ENCODE results near the gene RENBP.

The RENBP gene

DNA sequence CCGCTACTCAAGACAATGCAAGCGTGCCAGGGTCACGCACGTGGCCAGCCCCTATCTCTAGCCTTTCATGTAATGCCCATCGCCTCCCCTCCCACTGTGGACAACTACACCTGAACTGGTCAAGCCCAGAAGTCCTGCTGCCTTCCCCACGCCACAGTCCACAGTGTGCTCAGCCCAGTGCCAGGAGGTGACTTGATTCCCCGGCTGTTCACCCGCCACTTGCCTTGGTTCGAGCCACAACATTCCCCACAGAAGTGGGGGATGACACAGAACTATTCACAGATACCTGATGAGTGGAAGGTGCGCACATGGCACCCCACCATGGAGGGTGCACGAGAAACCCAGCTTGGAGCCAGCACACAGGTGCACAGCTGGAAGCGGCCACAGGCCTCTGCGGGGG lies 25.2 kb downstream of the RENBP start:
- no peak for DNase-seq (ENCODE audit: low read depth in 2 of 2)

DNA sequence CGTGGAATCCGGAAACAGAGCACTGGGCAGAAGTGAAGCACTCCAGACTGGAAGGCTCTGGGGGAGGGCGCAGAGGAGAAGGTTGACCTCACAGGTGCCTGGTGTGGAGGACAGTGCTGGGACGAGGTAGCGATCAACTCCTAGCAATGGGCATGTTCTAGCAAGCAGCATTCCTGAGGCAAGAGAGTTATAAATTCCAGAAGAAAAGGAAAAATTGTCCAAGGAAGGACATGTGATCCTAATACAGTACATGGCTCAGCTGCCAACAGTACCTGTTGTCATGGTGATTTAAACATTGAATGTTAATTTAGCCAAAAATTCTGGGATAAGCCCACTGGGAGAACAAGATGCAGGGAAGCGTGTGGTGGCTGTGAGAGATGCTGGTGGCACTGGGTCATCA lies 26.6 kb downstream of the RENBP start:
- no peak for DNase-seq (ENCODE audit: low read depth in 2 of 2)

DNA sequence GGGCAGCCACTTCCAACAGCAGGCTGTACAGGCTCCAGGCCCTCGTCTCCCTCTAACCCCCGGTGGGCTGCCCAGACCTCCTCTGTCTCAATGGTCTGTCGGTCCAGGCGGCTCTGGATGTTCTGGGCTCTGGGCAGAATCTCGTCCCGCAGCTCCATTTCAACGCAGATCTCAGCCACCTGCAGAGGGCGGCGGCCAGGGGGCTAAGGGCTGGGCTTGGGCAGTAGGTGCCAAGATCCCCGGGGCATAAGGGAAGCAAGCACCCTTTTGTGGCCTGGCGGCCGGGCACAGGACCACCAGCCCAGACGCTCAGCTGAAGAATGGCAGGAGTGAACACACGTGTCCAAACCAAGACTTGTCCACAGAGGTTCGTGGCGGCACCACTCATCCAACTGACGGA lies 30.7 kb downstream of the RENBP start:
- no peak for DNase-seq (ENCODE audit: low read depth in 2 of 2)

GRCh38 chrX:153913211-153913610 lies 31.2 kb downstream of the RENBP start:
- no peak for DNase-seq (ENCODE audit: low read depth in 2 of 2)

- DNase-seq (ENCODE audit: low read depth in 2 of 2) = no peak
These were observed 32.6 kb downstream of the RENBP start for GRCh38 chrX:153911798-153912197.

DNA sequence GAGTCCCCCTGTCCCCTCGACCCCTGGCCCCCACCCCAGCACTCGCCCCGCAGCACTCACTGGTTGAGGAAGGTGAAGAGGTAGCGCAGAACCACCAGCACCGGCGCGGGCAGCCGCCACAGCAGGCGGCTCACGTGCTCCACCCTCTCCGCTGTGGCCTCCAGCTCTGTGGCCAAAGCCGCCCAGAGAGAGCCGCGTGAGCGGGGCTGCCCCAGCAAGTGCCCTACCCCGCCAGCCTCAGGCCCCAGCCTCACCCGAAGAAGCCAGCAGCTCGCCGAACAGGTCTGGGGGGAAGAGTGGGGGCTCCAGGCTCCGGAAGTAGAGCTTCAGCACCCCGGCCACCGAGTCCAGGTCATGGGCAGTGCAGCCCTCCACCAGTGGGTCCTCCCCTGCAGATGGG lies 34.0 kb downstream of the RENBP start:
- DNase-seq (ENCODE audit: low read depth in 2 of 2) = no peak

DNA sequence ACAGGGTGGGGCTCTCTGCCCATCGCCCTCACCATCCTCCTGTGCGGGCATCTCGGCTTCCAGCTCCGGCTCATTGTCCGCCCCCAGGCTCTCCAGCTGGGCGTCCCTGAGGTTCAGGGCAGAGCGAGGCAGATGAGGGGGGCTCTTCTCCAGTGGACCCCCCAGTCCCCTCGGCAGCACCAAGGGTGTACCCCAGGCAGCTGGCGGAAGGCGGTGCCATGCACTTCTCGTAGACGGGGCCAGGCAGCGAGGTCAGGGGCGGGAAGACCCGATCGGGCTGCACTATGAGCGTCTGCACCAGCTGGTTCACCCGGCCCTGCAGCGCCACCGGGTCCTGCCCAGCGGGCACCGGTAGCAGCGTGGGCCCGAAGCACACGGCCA lies 34.5 kb downstream of the RENBP start:
- no peak for DNase-seq (ENCODE audit: low read depth in 2 of 2)

DNA sequence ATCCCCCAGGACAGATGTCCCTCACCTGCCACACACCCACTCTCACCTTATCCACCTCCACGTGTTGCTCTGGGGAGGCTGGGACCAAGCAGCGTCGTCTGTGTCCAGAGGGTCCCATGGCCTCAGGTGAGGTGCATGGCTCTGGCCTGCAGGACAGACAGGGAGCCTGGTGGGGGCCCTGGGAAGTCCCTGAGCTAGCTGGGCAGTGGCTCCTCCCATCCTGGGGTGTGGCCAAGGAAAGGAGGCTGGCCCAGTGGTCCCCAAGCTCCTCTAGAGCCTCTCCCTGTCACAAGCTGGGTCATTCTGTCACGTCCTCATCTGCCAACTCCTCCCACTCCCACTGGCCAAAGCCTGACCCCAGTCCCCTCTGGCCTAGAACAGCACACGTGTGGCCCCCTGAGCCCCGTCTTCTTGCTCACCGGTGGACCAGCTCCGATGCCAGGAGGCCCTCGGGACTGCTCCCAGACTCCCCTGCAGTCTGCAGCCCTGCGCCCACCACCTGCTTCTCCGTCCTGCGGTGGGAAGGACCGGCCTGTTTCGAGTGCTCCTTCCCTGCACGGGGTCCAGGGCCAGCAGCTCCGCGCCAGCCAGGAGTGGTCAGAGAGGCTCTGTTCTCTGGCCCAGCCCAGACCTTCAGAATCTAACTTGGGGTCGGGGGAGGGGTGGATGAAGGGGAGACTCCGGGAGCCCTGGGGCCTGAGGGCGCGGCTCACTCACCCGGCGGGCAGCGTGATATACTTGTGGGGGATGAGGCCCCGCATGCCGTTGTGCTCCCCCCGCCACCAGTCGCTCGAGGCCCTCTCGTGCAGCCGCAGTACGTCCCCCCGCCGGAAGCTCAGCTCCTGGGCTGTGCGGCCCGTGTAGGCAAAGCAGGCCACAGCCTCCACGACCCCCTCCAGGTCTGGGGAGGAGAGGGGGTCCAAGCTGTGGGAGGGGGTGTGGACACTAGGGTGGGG lies 35.1 kb downstream of the RENBP start:
- DNase-seq (ENCODE audit: low read depth in 2 of 2) = no peak

- no peak for DNase-seq (ENCODE audit: low read depth in 2 of 2)
These were observed 36.1 kb downstream of the RENBP start for GRCh38 chrX:153908219-153908860.

GRCh38 chrX:153907456-153907855 lies 37.0 kb downstream of the RENBP start:
- DNase-seq (ENCODE audit: low read depth in 2 of 2) = no peak

DNA sequence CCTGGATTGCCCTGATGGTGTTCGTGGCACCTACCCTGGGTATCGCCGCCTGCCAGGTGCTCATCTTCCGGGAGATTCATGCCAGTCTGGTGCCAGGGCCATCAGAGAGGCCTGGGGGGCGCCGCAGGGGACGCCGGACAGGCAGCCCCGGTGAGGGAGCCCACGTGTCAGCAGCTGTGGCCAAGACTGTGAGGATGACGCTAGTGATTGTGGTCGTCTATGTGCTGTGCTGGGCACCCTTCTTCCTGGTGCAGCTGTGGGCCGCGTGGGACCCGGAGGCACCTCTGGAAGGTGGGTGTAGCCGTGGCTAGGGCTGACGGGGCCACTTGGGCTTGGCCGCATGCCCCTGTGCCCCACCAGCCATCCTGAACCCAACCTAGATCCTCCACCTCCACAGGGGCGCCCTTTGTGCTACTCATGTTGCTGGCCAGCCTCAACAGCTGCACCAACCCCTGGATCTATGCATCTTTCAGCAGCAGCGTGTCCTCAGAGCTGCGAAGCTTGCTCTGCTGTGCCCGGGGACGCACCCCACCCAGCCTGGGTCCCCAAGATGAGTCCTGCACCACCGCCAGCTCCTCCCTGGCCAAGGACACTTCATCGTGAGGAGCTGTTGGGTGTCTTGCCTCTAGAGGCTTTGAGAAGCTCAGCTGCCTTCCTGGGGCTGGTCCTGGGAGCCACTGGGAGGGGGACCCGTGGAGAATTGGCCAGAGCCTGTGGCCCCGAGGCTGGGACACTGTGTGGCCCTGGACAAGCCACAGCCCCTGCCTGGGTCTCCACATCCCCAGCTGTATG lies 38.1 kb downstream of the RENBP start:
- no peak for DNase-seq (ENCODE audit: low read depth in 2 of 2)

- DNase-seq (ENCODE audit: low read depth in 2 of 2) = no peak
These were observed 38.9 kb downstream of the RENBP start for GRCh38 chrX:153905481-153906095.

- DNase-seq (ENCODE audit: low read depth in 2 of 2) = no peak
These were observed 40.2 kb downstream of the RENBP start, which contains the start of gene AVPR2 for GRCh38 chrX:153903991-153904957. Gene AVPR2 (plus strand): TSS chrX:153904673. CDS start chrX:153905146, 473 bp downstream.

- no peak for DNase-seq (ENCODE audit: low read depth in 2 of 2)
These were observed 41.0 kb downstream of the RENBP start for GRCh38 chrX:153903238-153903980.

GRCh38 chrX:153902385-153902784 lies 42.1 kb downstream of the RENBP start:
- DNase-seq (ENCODE audit: low read depth in 2 of 2) = no peak

GRCh38 chrX:153901753-153902140 lies 42.7 kb downstream of the RENBP start:
- DNase-seq (ENCODE audit: low read depth in 2 of 2) = no peak

- DNase-seq (ENCODE audit: low read depth in 2 of 2) = peak; percentile 27 to 41
These were observed 43.4 kb downstream of the RENBP start for GRCh38 chrX:153900831-153901752.

- DNase-seq (ENCODE audit: low read depth in 2 of 2) = no peak
These were observed 46.5 kb downstream of the RENBP start for GRCh38 chrX:153897899-153898298.

DNA sequence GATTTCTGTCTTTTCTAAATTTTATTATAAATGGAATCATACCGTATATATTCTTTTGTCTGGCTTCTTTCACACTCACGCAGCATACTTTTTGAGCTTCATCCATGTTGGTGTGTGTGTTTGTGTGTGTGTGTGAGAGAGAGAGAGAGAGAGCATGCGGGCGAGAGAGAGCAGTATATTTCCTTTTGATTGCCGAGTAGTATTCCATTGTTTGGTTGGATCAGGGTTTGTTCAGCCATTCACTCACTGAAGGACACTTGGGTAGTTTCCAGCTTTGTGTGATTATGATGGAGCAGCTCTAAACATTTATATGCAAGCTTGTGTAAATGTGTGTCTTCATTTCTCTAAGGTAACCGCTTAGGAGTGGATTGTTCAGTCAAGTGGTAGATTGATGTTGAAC lies 55.3 kb downstream of the RENBP start:
- DNase-seq (ENCODE audit: low read depth in 2 of 2) = no peak

Measured in stimulated activated CD4-positive, alpha-beta T cell treated with anti-CD3 and anti-CD28 coated beads, Interleukin-15, amount 100 ng/mL, for 48 hours (primary cell).